ENCODE data around the gene CX3CR1. TPM values are rescaled to one million over a fixed set of nuclear protein-coding genes. Genes with fewer than 3 reads are reported as not detected.
"Not testable (repeated sequence)": the region's sequence is repeated elsewhere in the genome, so short reads cannot be mapped to it uniquely, and the experiment has no call there.

CX3CR1 gene
- total RNA-seq, 1 donor from 2014 or later, result not detected

DNA sequence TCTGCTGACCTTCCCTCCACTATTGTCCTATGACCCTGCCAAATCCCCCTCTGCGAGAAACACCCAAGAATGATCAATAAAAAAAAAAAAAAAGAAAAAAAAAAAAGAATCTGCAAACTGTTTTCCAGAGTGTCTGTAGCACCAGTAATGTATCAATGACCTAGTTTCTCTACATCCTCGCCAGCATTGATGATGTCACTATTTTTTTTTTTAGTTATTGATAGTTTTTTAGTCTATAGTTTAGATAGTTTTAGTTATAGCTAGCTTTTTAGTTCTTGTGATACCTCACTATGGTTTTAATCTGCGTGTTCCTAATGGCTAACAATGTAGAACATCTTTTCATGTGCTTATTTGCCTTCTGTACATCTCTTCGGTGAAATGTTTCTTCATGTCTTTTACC is 51.3 kb downstream of the CX3CR1 start:
- TF ChIP-seq EZH2 (IDR thresholded peaks at IDR 0.05), result no peak
- TF ChIP-seq, protein P1, sequence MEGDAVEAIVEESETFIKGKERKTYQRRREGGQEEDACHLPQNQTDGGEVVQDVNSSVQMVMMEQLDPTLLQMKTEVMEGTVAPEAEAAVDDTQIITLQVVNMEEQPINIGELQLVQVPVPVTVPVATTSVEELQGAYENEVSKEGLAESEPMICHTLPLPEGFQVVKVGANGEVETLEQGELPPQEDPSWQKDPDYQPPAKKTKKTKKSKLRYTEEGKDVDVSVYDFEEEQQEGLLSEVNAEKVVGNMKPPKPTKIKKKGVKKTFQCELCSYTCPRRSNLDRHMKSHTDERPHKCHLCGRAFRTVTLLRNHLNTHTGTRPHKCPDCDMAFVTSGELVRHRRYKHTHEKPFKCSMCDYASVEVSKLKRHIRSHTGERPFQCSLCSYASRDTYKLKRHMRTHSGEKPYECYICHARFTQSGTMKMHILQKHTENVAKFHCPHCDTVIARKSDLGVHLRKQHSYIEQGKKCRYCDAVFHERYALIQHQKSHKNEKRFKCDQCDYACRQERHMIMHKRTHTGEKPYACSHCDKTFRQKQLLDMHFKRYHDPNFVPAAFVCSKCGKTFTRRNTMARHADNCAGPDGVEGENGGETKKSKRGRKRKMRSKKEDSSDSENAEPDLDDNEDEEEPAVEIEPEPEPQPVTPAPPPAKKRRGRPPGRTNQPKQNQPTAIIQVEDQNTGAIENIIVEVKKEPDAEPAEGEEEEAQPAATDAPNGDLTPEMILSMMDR (IDR thresholded peaks at IDR 0.05), result no peak
- TF ChIP-seq EZH2phosphoT487 (IDR thresholded peaks at IDR 0.05), result no peak
- H4K20me1 ChIP-seq (ENCODE audit: low read depth), result no peaks in the 10 kb centered on the region
- H3K4me2 ChIP-seq, result no peak overlapping the region
- H3K79me2 ChIP-seq (ENCODE audit: low read depth), result no peaks in the 10 kb centered on the region
- H3K4me3 ChIP-seq, result no peak overlapping the region
- no peaks in the 10 kb centered on the region for H3K4me1 Mint-ChIP-seq
- no peaks in the 10 kb centered on the region for H3F3A ChIP-seq (ENCODE audit: low read depth)
- H3K27me3 ChIP-seq, result no peaks in the 10 kb centered on the region
- no peak overlapping the region for H3K27ac Mint-ChIP-seq
- no peaks in the 10 kb centered on the region for H3K9me3 ChIP-seq (ENCODE audit: low read depth)
- H3K4me1 ChIP-seq, result no peaks in the 10 kb centered on the region
- peaks cover 8% of the 10 kb centered on the region for H3K9me3 Mint-ChIP-seq
- H3K27me3 Mint-ChIP-seq (ENCODE audit: insufficient read depth, low read depth), result peaks cover 6% of the 10 kb centered on the region
- no peaks in the 10 kb centered on the region for H3K36me3 ChIP-seq
- H3K9ac ChIP-seq, result no peak overlapping the region
- H2AFZ ChIP-seq (replicated peaks), result no peak overlapping the region
- no peak overlapping the region for H3K27ac ChIP-seq
- H3K4me3 Mint-ChIP-seq, result no peak overlapping the region
- no peaks in the 10 kb centered on the region for H3K36me3 Mint-ChIP-seq
- no peak for DNase-seq (ENCODE audit: low spot score)

DNA sequence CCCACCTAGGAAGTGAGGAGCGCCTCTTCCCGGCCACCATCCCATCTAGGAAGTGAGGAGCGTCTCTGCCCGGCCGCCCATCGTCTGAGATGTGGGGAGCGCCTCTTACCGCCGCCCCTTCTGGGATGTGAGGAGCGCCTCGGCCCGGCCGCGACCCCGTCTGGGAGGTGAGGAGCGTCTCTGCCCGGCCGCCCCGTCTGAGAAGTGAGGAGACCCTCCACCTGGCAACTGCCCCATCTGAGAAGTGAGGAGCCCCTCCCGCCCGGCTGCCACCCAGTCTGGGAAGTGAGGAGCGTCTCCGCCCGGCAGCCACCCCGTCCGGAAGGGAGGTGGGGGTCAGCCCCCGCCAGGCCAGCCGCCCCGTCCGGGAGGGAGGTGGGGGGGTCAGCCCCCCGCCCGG is 52.2 kb downstream of the CX3CR1 start:
- H3F3A ChIP-seq (ENCODE audit: low read depth); H3K4me3 Mint-ChIP-seq; H3K27me3 Mint-ChIP-seq (ENCODE audit: insufficient read depth, low read depth); H3K4me1 Mint-ChIP-seq; H3K4me1 ChIP-seq; H3K27ac ChIP-seq; H2AFZ ChIP-seq (replicated peaks); DNase-seq (ENCODE audit: low spot score); H3K9me3 ChIP-seq (ENCODE audit: low read depth); H3K9me3 Mint-ChIP-seq; H3K27me3 ChIP-seq; H3K36me3 ChIP-seq; H3K36me3 Mint-ChIP-seq; H3K27ac Mint-ChIP-seq; H3K9ac ChIP-seq; H3K79me2 ChIP-seq (ENCODE audit: low read depth); H4K20me1 ChIP-seq (ENCODE audit: low read depth); H3K4me3 ChIP-seq; H3K4me2 ChIP-seq: not testable (repeated sequence)

DNA sequence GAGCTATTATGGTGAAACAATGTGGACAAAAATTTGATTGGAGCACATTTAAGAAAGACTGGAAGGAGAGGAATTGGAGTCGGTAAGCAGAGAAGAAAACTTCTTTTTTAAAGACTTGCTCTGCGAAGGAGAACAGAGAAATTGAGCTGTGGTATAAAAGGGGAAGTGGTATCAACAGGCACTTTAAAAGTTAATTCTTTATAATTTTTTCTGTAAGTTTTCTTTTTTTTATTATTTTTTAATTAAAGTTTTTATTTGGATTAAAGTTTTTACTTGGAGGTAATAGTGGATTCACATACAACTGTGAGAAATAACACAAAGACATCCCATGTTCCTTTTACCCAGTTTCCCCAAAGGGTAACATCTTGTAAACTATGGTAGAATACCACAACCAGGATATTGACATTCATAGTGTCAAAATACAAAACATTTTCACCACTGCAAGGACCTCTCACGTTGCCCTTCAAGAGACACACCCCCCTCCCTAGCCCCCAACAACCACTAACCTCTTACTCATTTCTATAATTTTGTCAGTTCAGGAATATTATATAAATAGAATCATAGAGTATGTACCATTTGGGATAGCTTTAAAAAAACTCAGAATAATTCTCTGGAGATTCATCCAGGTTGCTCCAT is 53.6 kb downstream of the CX3CR1 start:
- Histone ChIP-seq H3K4me3 (no peak overlapping the region), H4K20me1 (ENCODE audit: low read depth) (no peaks in the 10 kb centered on the region), H3K4me2 (no peak overlapping the region), H3K79me2 (ENCODE audit: low read depth) (no peaks in the 10 kb centered on the region), H3K9ac (no peak overlapping the region), H3K36me3 (no peaks in the 10 kb centered on the region), H3K27me3 (no peaks in the 10 kb centered on the region), H3K9me3 (ENCODE audit: low read depth) (no peaks in the 10 kb centered on the region), H2AFZ (replicated peaks) (no peak overlapping the region), H3F3A (ENCODE audit: low read depth) (no peaks in the 10 kb centered on the region), H3K27ac (no peak overlapping the region), H3K4me1 (no peaks in the 10 kb centered on the region)
- no peak for DNase-seq (ENCODE audit: low spot score)
- Mint-ChIP-seq H3K36me3 (no peaks in the 10 kb centered on the region), H3K4me3 (no peak overlapping the region), H3K27me3 (ENCODE audit: insufficient read depth, low read depth) (peaks cover 3% of the 10 kb centered on the region), H3K4me1 (no peaks in the 10 kb centered on the region), H3K27ac (no peak overlapping the region), H3K9me3 (peaks cover 8% of the 10 kb centered on the region)
- TF ChIP-seq EZH2 (IDR thresholded peaks at IDR 0.05) (no peak), EZH2phosphoT487 (IDR thresholded peaks at IDR 0.05) (no peak)
- TF ChIP-seq, protein P1 (IDR thresholded peaks at IDR 0.05), result no peak

DNA sequence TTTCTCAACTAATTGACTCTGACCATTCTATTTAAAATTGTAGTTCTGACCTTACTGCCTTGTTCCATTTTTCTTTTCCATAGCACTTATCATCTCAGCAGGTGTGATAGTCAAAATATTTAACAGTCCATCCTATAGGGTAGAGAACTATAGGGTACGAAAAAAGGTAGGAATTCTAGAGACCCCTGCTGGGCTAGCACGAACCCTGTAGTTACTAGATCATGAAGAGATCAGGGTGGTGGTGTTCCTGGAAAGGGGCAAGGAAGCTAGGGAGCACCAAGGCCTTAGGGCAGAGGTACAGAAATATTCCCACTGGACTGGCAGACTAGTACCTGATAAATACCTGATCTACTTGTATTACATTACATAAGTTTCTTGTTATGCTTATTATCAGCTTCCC is 55.5 kb downstream of the CX3CR1 start:
- TF ChIP-seq EZH2phosphoT487 (IDR thresholded peaks at IDR 0.05) (no peak), EZH2 (IDR thresholded peaks at IDR 0.05) (no peak)
- TF ChIP-seq, protein P1 (IDR thresholded peaks at IDR 0.05), result no peak
- H3K4me3 Mint-ChIP-seq, result no peak overlapping the region
- H3F3A ChIP-seq (ENCODE audit: low read depth), result no peaks in the 10 kb centered on the region
- H4K20me1 ChIP-seq (ENCODE audit: low read depth), result no peaks in the 10 kb centered on the region
- no peak for DNase-seq (ENCODE audit: low spot score)
- no peaks in the 10 kb centered on the region for H3K27me3 ChIP-seq
- no peak overlapping the region for H3K27ac ChIP-seq
- H3K4me2 ChIP-seq, result no peak overlapping the region
- no peaks in the 10 kb centered on the region for H3K9me3 ChIP-seq (ENCODE audit: low read depth)
- H3K27me3 Mint-ChIP-seq (ENCODE audit: insufficient read depth, low read depth), result peaks cover 7% of the 10 kb centered on the region
- no peak overlapping the region for H3K27ac Mint-ChIP-seq
- no peaks in the 10 kb centered on the region for H3K4me1 ChIP-seq
- no peak overlapping the region for H3K9ac ChIP-seq
- no peaks in the 10 kb centered on the region for H3K36me3 Mint-ChIP-seq
- no peaks in the 10 kb centered on the region for H3K4me1 Mint-ChIP-seq
- H3K9me3 Mint-ChIP-seq, result no peaks in the 10 kb centered on the region
- no peak overlapping the region for H3K4me3 ChIP-seq
- H3K36me3 ChIP-seq, result no peaks in the 10 kb centered on the region
- no peak overlapping the region for H2AFZ ChIP-seq (replicated peaks)
- no peaks in the 10 kb centered on the region for H3K79me2 ChIP-seq (ENCODE audit: low read depth)

Data from neural progenitor cell (in vitro differentiated cells).